Endothelial cell of umbilical vein (primary cell): Measurements from ENCODE around the gene KRT79.

Source experiments
- GATA2 ChIP-seq: IDR thresholded peaks from 2 replicates; pipeline ENCODE4 v1.7.0; 2011; ENCODE audit warnings: low read depth, mild to moderate bottlenecking, moderate library complexity, mixed read lengths, low read length; ENCODE audit not compliant: insufficient read length, insufficient read depth
- MYC ChIP-seq: IDR thresholded peaks from one replicate; pipeline ENCODE4 v1.6.1; 2011; ENCODE audit warnings: mild to moderate bottlenecking, low read depth, low read length
- TF ChIP-seq, protein P1 (sequence below), 2 donors: IDR thresholded peaks; 1 replicate in 1 of 2; 2 replicates in 1 of 2; pipeline ENCODE4 v1.5.1; 2011; ENCODE audit warnings: low read length in 2 of 2, mild to moderate bottlenecking in 2 of 2, moderate library complexity in 2 of 2, control low read depth in 1 of 2, inconsistent platforms in 1 of 2, low read depth in 1 of 2; ENCODE audit not compliant: insufficient read depth in 1 of 2; ENCODE audit errors: extremely low read depth in 1 of 2

DNA sequence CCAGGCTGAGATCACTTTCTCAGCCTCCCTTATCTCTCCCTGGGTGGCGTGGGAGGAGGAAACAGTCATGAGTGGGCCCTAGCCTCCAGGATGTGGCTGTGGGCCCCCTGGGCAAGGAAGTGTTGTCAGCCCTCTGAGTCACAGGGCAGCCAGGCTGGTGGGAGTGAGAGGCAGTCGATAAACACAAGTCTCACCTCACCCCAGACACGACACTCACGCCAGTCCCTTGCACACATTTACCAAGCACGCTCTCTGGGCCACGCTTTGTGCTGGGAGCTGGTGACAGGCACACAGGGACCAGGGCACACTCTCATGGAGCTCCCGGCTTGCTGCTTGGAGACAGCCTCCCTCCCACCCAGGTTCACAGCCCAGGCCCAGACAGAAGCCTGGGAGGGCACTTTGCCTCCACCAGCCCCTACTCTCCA lies 1.9 kb upstream of the KRT79 start:
- TF ChIP-seq, protein P1, sequence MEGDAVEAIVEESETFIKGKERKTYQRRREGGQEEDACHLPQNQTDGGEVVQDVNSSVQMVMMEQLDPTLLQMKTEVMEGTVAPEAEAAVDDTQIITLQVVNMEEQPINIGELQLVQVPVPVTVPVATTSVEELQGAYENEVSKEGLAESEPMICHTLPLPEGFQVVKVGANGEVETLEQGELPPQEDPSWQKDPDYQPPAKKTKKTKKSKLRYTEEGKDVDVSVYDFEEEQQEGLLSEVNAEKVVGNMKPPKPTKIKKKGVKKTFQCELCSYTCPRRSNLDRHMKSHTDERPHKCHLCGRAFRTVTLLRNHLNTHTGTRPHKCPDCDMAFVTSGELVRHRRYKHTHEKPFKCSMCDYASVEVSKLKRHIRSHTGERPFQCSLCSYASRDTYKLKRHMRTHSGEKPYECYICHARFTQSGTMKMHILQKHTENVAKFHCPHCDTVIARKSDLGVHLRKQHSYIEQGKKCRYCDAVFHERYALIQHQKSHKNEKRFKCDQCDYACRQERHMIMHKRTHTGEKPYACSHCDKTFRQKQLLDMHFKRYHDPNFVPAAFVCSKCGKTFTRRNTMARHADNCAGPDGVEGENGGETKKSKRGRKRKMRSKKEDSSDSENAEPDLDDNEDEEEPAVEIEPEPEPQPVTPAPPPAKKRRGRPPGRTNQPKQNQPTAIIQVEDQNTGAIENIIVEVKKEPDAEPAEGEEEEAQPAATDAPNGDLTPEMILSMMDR (IDR thresholded peaks at IDR 0.05; ENCODE audit: extremely low read depth in 1 of 2, insufficient read depth in 1 of 2, low read depth in 1 of 2, low read length in 2 of 2) = no peak
- TF ChIP-seq MYC = no peak
- peak; percentile 72 for TF ChIP-seq GATA2
